GM12892 (cell line): ENCODE results near the gene DENND2C.

Experiments
- POLR2A ChIP-seq: IDR thresholded peaks from 2 replicates; pipeline ENCODE4 v1.6.1; 2011; ENCODE audit warnings: low read depth, low read length, control low read depth
- TAF1 ChIP-seq: IDR thresholded peaks from 2 replicates; pipeline ENCODE4 v1.6.1; 2011; ENCODE audit warnings: low read depth, mild to moderate bottlenecking, control low read depth, low read length, borderline replicate concordance

GRCh38 chr1:114587203-114587991, 82.5 kb downstream of the DENND2C start:
- TF ChIP-seq POLR2A: no peak
- no peak for TF ChIP-seq TAF1
